Measurements from ENCODE around the gene ZSCAN1.

The ZSCAN1 gene

GRCh38 chr19:58021541-58022282 lies 12.1 kb upstream of the ZSCAN1 start:
- H3K4me3 ChIP-seq: no peak overlapping the region
- no peak for DNase-seq (ENCODE audit: low spot score)
- H3K27ac ChIP-seq: no peak overlapping the region
- peak; percentile 50 for TF ChIP-seq CTCF (IDR thresholded peaks at IDR 0.05)

- Histone ChIP-seq H3K27ac (no peak overlapping the region), H3K4me3 (no peak overlapping the region)
- no peak for TF ChIP-seq CTCF (IDR thresholded peaks at IDR 0.05)
- DNase-seq (ENCODE audit: low spot score): no peak
These were observed 11.6 kb upstream of the ZSCAN1 start for GRCh38 chr19:58022283-58022660.

- Histone ChIP-seq H3K4me3 (no peak overlapping the region), H3K27ac (no peak overlapping the region)
- no peak for TF ChIP-seq CTCF (IDR thresholded peaks at IDR 0.05)
- DNase-seq (ENCODE audit: low spot score): no peak
These were observed 9.2 kb upstream of the ZSCAN1 start for GRCh38 chr19:58024661-58025060.

GRCh38 chr19:58034477-58034793 lies 610 bp downstream of the ZSCAN1 start:
- no peak for TF ChIP-seq CTCF (IDR thresholded peaks at IDR 0.05)
- H3K27ac ChIP-seq: no peak overlapping the region
- peak overlapping the region; percentile 66 for H3K4me3 ChIP-seq
- DNase-seq (ENCODE audit: low spot score): no peak

GRCh38 chr19:58035863-58036262 lies 2.0 kb downstream of the ZSCAN1 start:
- no peak for DNase-seq (ENCODE audit: low spot score)
- Histone ChIP-seq H3K4me3 (no peak overlapping the region), H3K27ac (no peak overlapping the region)
- TF ChIP-seq CTCF (IDR thresholded peaks at IDR 0.05): no peak

- DNase-seq (ENCODE audit: low spot score): no peak
- H3K4me3 ChIP-seq: no peak overlapping the region
- no peak overlapping the region for H3K27ac ChIP-seq
- no peak for TF ChIP-seq CTCF (IDR thresholded peaks at IDR 0.05)
These were observed 4.3 kb downstream of the ZSCAN1 start for GRCh38 chr19:58037927-58038687.

GRCh38 chr19:58038688-58039204 lies 4.9 kb downstream of the ZSCAN1 start:
- no peak overlapping the region for H3K27ac ChIP-seq
- DNase-seq (ENCODE audit: low spot score): no peak
- no peak overlapping the region for H3K4me3 ChIP-seq
- TF ChIP-seq CTCF (IDR thresholded peaks at IDR 0.05): no peak

Data from coronary artery (tissue), 2 donors.